ENCODE results near the gene CDKN2B.

CDKN2B gene

DNA sequence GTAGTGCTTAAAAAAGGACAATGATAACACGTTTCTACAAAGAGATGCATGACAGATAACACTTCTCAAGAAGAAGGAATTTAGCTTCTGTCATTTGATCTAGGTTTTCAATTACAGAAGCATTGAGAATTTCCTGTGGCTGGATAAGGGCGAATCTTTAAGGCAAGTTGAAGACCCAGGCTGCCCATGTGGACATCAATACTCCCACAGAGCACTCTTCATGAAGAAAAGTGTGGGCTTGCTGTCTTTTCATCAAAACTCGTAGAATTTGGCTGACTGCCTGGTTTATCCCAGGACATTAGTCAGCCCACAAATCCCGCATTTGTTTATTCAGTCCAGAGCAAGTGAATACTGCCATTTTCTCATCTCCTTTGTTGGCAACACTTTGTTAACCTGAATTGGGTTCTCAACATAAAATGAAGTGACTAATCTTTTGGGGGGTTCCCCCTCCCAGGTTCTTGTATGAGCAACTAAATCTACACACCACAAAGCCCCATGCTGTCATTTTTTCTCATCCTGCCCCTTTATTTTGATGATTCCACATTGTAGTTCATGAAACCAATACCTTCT lies 43.4 kb upstream of the CDKN2B start:
- TF ChIP-seq, protein P1, sequence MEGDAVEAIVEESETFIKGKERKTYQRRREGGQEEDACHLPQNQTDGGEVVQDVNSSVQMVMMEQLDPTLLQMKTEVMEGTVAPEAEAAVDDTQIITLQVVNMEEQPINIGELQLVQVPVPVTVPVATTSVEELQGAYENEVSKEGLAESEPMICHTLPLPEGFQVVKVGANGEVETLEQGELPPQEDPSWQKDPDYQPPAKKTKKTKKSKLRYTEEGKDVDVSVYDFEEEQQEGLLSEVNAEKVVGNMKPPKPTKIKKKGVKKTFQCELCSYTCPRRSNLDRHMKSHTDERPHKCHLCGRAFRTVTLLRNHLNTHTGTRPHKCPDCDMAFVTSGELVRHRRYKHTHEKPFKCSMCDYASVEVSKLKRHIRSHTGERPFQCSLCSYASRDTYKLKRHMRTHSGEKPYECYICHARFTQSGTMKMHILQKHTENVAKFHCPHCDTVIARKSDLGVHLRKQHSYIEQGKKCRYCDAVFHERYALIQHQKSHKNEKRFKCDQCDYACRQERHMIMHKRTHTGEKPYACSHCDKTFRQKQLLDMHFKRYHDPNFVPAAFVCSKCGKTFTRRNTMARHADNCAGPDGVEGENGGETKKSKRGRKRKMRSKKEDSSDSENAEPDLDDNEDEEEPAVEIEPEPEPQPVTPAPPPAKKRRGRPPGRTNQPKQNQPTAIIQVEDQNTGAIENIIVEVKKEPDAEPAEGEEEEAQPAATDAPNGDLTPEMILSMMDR (IDR thresholded peaks at IDR 0.05; ENCODE audit: low read depth, low read length): no peak
- DNase-seq (ENCODE audit: extremely low read depth, low read depth): peak; percentile 68

DNA sequence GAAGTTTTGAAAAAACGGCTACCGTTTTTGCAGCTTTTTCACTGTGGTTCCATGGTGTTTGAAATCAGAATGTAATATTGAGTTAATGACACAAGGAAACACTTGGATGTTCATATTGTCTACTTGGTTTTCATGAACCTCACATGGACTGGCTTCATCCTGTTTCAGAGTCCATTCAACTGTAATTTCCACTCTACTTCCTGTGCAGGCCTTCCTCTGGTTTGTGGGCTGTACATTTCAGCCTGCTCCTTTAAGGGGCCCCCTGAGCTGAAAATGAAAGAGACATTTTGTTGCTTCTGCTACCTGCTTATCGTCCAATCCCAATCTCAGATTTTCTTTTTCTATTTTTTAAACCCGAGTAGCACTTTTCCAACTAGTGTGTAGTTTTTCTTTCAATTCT lies 41.8 kb upstream of the CDKN2B start:
- TF ChIP-seq, protein P1 (IDR thresholded peaks at IDR 0.05; ENCODE audit: low read depth, low read length): no peak
- no peak for DNase-seq (ENCODE audit: extremely low read depth, low read depth)

DNA sequence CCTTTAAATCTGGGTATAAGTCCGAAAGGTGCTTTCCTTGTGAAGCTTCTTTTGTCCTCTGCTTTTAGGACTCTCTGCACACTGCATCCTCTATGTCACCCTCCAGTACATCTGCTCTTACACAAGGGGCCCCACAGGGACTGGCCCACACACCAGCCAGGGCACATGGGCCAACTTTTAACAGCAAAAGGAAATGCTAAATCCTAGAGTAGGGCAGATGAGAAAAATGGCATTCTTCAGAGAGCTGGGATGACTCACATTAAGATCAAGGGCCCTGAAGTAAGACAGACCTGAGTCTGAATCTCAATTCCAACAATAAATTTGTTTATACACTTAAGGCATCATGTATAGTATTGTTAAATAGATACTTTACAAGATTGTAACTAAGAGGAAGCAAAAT lies 40.3 kb upstream of the CDKN2B start:
- no peak for DNase-seq (ENCODE audit: extremely low read depth, low read depth)
- TF ChIP-seq, protein P1 (IDR thresholded peaks at IDR 0.05; ENCODE audit: low read depth, low read length): no peak

DNA sequence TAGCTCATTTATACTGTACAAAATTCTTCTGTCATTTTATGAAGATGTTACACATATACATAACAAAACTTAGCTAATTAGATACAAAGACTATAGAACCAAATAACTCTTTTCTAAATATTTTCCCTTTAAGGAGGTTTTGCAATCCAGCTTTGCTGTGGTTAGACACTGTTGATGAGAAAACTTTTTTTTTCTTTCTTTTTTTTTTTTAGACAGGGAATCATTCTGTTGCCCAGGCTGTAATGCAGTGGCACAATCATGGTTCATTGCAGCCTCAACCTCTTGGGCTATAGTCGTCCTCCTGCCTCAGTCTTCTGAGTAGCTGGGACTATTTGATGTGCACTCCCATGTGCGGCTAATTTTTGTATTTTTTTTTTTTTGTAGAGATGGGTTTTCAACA lies 38.5 kb upstream of the CDKN2B start:
- DNase-seq (ENCODE audit: extremely low read depth, low read depth): no peak
- TF ChIP-seq, protein P1 (IDR thresholded peaks at IDR 0.05; ENCODE audit: low read depth, low read length): no peak

DNA sequence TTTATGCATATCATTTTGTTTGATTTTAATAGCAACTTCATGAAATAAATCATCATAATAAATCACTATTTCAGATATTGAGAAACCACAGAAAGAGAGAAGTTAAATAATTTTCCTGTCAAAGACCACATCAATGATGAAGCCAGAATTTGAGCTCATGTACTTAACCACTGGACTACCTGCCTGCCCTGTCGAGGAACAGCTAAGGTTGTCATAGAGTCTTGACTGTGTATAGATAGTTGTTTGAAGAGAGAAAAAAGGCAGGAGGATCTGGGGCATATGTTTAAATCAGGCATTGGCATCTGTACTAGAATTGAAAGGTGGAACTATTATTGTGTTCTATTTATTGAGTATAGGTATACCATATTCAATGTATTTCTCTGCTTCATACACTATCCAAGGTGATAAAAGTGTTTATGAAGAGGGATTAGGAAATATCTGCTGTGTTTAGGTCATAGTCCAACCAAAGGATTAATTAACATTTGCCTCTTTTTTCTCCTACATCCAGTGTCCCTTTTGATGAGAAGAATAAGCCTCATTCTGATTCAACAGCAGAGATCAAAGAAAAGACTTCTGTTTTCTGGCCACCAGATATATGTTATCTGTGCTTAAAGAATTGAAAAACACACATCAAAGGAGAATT lies 37.3 kb upstream of the CDKN2B start:
- TF ChIP-seq, protein P1 (IDR thresholded peaks at IDR 0.05; ENCODE audit: low read depth, low read length): no peak
- DNase-seq (ENCODE audit: extremely low read depth, low read depth): no peak

DNA sequence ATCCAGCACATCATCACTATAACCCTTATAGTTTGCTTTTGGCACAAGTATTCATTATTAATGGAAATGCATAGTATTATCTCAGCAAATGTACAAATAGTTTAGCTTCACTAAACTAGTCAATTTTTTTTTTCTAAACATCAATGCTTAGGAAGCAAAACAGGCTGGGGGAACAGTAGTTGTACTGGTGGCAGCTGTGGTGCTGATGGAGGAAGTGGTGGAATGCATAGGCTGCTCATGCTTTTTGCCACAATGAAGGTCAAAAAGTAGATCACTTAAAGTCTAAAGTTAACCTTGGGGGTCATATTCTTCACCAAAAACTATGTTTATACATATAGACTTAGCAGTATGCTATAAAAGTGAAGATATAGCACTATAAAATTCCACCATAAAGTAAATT lies 36.3 kb upstream of the CDKN2B start:
- TF ChIP-seq, protein P1 (IDR thresholded peaks at IDR 0.05; ENCODE audit: low read depth, low read length): no peak
- no peak for DNase-seq (ENCODE audit: extremely low read depth, low read depth)

DNA sequence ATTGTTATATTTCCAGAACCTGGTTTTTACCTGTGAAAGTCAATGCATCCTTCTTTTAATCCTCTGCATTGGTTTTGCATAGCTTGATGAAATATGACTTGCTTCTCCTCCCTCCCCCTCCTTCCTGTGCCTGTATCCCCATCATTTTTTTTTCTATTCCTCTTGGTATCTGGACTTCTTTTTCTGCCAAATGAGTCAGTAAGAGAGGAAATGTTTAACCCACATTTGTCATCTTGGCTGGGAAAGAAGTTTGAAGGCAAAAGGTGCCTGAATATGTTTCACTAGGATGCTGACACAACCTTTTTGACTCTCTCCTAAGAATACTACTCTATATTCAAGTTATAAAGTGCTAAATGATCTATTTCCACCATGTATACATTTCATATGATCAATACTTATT lies 35.5 kb upstream of the CDKN2B start:
- TF ChIP-seq, protein P1 (IDR thresholded peaks at IDR 0.05; ENCODE audit: low read depth, low read length): no peak
- DNase-seq (ENCODE audit: extremely low read depth, low read depth): no peak

Data from AG09319 (cell line).